GM12878 (cell line): ENCODE data around the gene CCDC15.

Experiments used
- EGR1 ChIP-seq, 2 experiments: IDR thresholded peaks; 1 replicate in 1 of 2; 2 replicates in 1 of 2; pipeline ENCODE4 v1.6.1; 2011 to 2012; ENCODE audit warnings: low read depth in 2 of 2, low read length in 2 of 2, borderline replicate concordance in 1 of 2, mild to moderate bottlenecking in 1 of 2, moderate library complexity in 1 of 2
- SMAD1 ChIP-seq: fragments of 450-650 bp; IDR thresholded peaks from 2 replicates; pipeline ENCODE4 v1.6.1; 2018; ENCODE audit warnings: mild to moderate bottlenecking, low read depth; ENCODE audit not compliant: partially characterized antibody

DNA sequence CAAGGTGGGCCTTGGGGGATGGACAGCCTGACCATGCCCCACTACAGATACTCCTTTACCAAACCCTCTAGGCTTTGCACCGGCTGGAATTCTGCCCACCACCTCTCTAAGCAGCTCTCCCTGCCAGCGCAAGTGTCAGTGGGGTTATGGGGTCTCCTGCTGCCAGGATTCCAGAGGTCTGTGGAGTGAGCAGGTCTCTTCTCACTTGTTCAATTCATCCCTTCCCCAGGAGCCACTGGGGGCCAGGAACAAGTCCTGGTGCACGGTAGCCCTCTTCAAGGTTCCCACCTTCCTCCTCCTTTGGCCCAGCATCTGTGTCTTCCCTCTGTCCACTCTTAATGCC, 30.5 kb downstream of the CCDC15 start:
- TF ChIP-seq SMAD1 (no peak), EGR1 (IDR thresholded peaks at IDR 0.05; ENCODE audit: borderline replicate concordance in 1 of 2, low read depth in 2 of 2, low read length in 2 of 2) (no peak)
